Cerebellar cortex (tissue), 1 donor: ENCODE data around the gene KCNG2.

Experiments
- DNase-seq: peaks from one replicate; pipeline ENCODE4 v3.0.0-alpha.2; 2015; ENCODE audit warnings: low spot score

Gene KCNG2

DNA sequence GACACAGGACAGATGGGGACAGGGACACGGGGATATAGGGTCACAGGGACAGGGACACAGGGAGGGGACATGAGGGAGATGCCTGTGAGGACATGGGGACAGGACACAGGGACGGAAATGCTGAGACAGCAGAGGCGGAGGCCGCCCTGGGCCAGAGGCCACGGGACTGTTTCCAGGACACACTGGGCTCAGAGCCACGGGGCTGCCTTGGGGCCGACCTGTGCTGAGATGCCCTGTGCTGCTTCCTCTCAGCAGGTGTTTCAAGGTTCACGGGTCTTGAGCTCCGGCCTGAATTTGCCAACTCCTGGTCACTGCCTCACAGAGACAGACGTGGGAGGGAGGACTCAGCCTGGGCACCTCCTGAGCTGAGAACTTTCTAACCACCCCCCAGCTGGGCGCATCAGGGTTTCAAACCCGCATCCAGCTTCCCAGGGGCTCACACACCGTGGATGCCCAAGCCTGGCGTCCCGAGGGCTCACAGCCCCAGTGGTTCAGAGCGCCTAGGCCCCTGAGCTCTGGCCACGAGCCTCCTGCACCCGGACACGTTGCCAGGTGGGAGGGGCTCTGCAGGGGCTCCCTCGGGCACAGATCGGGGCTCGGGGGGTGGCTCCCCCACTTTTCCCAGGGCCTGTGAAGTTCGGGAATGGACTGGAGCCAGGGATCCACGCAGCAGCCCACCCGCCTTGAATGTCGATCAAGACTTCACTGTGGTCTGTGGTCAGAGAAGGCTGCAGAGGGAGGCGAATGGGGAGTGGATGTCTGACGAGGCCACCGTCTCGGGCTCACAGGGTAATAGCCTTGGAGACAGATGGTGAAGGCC lies 89.7 kb downstream of the KCNG2 start:
- DNase-seq: no peak

GRCh38 chr18:79888016-79888415 lies 90.3 kb downstream of the KCNG2 start:
- no peak for DNase-seq

GRCh38 chr18:79889569-79889968 lies 91.8 kb downstream of the KCNG2 start:
- no peak for DNase-seq

DNA sequence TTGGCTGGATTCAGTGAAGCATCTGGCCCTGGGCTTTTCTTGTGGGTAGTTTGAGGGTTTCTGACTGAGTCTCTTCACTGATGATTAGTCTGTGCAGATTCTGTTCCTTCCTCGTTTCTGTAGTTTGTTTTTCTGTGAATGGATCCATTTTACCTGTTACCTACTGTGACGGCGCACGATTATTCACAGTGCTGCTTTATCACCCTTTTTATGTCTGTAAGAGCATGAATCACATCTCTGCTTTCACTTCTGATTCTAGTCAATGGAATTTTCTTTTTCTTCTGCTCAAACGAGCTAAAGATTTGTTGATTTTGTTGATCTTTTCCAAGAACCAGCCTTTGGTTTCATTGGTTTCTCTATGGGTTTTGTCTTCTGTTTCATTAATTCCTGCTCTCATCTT lies 92.9 kb downstream of the KCNG2 start:
- no peak for DNase-seq

DNA sequence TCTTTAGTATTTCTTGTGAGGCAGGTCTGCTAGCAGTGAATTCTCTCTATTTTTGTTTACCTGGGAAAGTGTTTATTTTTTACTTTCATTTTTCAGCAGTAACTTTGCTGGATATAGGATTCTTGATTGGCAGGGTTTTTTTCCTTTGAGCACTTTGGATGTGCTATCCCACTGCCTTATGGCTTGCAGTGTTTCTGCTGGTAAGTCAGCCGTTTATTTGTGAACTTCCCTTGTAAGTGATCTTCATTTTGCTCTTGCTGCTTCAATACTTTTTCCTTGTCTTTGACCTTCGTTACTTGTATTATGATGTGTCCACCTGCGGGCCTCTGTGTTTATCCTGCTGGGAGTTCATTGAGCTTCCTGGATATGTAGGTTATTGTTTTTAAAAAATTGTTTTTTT lies 99.0 kb downstream of the KCNG2 start:
- peak; percentile 12 for DNase-seq

GRCh38 chr18:79897940-79898625 lies 100.3 kb downstream of the KCNG2 start:
- DNase-seq: no peak

- DNase-seq: no peak
These were observed 101.3 kb downstream of the KCNG2 start for GRCh38 chr18:79898952-79899608.

- DNase-seq: no peak
These were observed 102.1 kb downstream of the KCNG2 start for GRCh38 chr18:79899609-79900445.

GRCh38 chr18:79900610-79901570 lies 103.2 kb downstream of the KCNG2 start:
- no peak for DNase-seq

DNA sequence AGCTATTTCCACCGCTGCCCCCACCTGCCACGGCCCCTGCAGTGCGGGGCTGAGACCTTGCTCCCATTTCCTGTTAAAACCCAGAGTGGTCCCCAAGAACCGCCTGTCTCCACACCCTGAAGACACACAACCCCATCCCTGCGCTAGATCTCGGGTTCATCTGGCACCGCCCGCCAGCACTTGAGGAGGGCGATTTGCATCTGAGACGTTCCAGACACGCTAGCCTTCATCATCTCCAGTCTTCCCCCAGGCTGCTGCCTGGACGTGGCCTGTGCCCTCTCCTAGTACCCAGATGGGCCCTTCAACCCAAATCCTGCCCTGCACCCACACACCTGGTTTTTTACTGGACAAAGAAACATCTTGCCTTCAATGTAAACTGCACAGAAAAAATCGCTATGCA lies 103.9 kb downstream of the KCNG2 start:
- DNase-seq: no peak

DNA sequence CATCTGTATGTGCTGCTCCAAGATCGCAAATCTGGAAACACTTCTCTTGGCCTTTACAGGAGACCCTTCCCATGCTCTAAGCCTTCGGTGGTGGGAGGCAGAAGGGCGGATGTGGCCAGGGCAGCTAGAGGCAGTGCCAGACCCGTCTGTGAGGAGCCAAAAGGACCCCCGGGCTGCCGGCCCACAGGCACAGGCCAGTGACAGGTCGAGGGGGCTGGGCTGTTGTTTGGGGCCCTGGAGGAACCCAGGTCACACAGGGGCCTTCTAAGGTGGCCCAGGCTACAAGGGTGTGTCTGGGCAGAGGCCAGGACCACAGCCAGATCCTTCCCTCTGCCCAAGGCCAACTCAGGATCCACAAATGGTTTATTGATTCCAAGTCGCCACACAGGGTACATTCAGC lies 104.3 kb downstream of the KCNG2 start:
- DNase-seq: no peak

- no peak for DNase-seq
These were observed 104.9 kb downstream of the KCNG2 start for GRCh38 chr18:79902640-79903039.

GRCh38 chr18:79903071-79903635 lies 105.4 kb downstream of the KCNG2 start:
- no peak for DNase-seq

DNA sequence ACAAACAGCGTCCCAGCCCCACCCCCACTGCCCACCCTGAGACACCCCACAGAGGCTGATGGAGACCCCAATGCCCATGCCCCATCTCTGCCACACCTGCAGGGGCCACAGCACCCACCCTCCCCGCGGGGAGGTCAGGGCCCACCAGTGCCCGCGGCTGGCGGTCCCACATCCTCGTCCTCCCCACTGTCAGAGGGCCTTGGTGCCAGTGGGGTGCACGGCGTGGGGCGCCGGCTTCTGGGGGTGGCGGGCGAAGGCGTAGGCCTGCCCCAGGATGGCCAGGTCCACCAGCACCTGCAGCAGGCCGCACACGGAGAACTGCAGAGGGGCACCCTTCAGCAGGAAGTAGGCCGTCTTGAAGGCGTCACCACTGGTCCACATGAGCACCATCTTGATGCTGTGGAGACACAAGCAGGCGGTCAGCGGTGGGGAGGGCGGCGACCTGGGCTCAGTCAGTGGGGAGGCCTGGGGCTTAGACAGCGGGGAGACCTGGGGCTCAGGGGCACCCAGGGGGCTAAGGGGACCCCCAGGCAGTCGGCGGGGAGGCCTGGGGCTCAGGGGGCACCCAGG lies 106.1 kb downstream of the KCNG2 start:
- no peak for DNase-seq

DNA sequence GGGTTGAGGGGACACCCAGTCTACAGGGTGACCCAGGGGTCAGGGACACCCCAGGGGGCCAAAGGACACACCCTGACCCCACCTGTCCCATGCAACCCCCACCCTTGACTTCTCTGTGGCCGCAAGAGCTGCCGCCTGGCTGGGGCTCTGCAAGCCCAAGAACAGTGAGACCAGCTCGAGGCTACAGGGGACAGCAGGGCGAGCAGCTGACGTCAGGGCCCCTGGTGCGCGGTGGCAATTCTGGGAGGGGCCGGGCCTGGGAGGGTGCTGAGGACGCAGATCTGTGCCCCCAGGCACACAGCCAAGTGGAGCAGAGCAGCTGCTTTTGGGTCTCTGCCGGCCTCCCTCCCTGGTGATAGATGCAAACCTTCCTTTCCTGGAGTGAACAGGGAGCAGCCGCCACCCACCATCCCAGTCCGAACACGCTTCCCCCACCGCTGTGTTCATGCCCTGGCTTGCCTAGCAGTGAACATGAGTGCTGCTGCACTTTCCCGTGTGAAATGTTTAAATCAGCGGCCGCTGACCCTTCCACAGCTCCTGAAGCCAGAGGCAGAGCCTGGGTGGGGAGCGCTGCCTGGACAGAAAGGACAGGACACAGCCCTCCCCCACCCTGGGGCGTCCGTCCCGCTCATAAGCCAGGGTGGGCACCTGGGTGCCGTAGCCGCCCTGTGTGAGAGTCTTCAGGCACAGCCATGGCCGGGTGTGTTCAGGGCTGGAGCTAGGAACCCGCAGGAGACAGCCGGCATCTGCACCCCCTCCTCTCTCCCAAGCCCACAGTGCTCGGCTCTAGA lies 106.8 kb downstream of the KCNG2 start:
- DNase-seq: no peak

GRCh38 chr18:79905389-79905911 lies 107.7 kb downstream of the KCNG2 start:
- DNase-seq: no peak

GRCh38 chr18:79905993-79906392 lies 108.3 kb downstream of the KCNG2 start:
- no peak for DNase-seq

DNA sequence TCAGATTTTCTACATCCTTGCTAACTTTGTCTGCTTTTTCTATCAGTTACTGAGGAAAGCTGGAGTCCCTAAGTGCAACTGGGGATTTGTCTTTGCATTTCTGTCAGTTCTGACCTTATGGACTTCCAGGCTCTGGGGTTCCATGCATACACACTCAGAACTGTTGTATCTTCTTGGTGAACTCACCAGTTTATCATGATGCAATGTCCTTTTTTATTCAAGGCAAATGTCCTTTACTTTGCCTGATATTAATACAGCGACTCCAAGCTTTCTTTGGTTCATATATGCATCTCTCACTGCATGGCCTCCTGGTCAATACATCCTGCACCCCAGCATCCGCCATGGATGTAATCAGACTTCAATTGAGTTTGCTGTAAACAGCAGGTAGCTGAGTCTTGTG lies 109.0 kb downstream of the KCNG2 start:
- no peak for DNase-seq
